ENCODE measurements around the gene HIVEP2.

HIVEP2 gene

DNA sequence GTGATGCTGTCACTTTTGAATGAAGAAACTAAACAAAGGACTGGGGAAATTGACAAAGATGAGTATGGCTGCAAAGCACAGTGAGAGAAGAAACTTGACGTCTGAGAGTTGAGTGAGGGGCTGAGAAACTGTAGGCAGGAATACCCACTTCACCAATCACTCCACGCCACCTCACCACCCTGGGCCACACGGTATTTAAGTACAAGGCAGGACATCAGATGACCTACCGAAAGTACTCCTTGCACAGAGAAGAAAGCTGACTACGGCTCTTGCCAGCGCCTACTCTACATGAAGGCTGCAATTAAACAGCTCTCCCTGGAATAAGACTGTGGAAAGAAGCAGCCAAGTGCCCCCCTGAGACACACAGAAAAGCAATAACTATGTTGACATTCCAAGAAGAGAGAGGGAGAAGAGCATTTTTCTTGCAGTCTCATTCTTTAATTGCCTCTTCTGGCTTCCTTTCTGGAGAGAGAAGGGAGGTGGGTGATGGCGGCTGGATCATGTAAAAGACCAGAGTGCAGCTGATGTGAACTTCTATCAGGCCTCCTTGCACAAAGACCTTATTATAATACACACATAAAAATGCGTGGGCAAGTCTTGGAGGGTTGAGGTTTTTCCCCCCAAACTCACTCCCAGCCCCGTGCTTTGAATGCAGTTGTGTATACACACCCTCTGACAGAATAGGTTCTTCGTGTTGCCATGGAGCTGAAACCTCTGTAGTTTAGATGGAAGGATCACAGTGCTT is 44.6 kb downstream of the HIVEP2 start:
- DNase-seq: no peak
- no peak for TF ChIP-seq GATA1 (IDR thresholded peaks at IDR 0.05; ENCODE audit: low read depth, low read length)
- TF ChIP-seq POLR2A (IDR thresholded peaks at IDR 0.05; ENCODE audit: low read length): no peak

DNA sequence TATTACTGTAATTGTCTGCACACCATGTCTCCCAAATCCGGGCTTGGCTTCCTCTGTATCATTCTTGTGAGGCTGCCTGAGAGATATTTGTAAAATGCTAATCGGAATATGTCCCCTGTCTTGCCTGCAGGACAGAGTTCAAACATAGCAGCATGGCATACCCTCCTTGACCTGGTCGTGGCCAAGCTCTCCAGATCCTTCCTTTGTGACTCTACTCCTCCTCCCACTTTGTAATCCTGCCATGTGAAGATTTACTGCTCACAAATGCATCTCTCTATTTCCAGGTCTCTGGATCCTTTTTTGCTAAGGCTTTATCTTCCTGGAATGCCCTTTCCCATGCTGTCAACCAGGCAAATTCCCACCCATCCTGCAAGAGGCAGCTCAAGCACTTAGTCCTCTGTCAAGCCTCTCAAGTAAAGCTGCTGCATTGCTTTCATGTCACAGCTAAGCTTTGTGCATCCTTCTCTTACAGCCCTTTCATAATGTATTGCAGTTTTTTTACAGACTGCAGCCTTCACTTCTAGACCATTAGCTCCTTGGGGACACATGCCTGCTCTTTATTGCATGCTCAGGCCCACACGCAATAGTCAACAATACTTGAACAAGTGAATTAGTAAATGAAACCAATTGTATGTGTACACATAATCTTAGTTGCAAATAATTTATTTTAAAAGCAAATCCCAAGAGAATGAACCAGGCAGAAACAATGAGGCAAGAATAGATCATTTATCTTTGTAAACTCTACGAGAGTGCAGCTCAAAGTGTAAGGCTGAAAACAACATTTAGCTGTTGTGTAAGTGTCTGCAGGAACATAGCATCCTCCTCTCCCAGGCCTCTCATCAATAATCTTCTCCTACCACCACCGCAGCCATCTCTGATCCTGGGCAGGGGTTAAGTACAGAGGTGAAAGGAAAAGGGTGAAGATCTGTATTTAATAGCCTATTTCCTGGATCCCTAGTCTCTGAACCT is 45.8 kb downstream of the HIVEP2 start:
- TF ChIP-seq GATA1 (IDR thresholded peaks at IDR 0.05; ENCODE audit: low read depth, low read length) (no peak), POLR2A (IDR thresholded peaks at IDR 0.05; ENCODE audit: low read length) (no peak)
- no peak for DNase-seq

DNA sequence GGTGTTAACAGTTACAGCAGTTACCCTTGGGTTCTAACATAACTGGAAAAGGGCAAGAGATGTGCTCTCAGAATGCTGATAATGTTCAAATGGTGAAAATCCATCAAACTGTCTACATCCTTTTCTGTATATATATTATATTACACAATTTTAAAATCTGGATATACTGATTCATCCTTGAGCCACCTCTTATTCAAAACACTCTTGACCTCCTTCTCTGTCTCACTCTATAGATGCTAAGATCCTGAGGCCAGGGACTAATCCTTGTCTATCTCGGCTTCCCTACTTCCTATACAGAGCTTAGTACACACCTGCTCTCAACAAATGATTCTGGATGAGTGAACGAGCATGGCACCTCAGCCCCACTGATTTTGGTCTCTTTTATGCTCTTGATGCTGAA is 47.3 kb downstream of the HIVEP2 start:
- TF ChIP-seq POLR2A (IDR thresholded peaks at IDR 0.05; ENCODE audit: low read length) (no peak), GATA1 (IDR thresholded peaks at IDR 0.05; ENCODE audit: low read depth, low read length) (no peak)
- no peak for DNase-seq

DNA sequence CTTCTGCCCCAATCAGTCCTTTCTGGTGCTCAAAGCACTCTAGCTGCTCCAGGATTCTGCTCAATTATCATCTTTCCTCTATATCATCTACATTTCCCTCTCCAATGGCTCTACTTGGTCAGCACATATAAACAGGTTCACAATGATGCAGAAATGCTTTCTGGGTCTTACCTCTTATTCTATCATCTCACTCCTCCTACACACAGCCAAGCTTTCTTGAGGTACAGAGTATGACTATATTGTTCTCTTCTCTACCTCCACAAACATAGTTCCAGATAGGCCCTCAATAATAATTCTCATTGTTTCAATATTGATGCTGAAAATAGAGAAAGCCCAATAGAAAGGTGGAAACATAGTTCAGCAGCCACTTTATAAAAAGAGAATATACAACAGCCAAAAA is 48.2 kb downstream of the HIVEP2 start:
- TF ChIP-seq GATA1 (IDR thresholded peaks at IDR 0.05; ENCODE audit: low read depth, low read length) (no peak), POLR2A (IDR thresholded peaks at IDR 0.05; ENCODE audit: low read length) (no peak)
- no peak for DNase-seq

DNA sequence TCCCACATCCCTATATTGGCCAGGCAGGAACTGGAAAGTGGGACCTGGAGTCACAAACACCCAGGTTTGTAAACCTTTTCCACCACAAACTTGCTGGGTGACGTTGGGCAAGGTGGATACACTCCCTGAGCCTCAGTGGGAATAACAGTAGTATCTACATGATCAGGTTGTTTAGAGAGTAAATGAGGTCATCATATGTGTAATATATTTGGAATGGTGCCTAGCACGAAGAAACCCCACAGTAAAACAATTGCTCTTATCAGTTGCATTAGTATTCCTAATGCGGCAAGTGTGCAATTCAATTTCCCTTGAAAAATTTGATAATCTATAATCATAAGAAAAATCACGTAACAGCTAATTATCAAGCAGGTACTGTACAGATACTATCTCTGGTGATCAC is 51.9 kb downstream of the HIVEP2 start:
- no peak for DNase-seq
- TF ChIP-seq POLR2A (IDR thresholded peaks at IDR 0.05; ENCODE audit: low read length): no peak
- TF ChIP-seq GATA1 (IDR thresholded peaks at IDR 0.05; ENCODE audit: low read depth, low read length): no peak

DNA sequence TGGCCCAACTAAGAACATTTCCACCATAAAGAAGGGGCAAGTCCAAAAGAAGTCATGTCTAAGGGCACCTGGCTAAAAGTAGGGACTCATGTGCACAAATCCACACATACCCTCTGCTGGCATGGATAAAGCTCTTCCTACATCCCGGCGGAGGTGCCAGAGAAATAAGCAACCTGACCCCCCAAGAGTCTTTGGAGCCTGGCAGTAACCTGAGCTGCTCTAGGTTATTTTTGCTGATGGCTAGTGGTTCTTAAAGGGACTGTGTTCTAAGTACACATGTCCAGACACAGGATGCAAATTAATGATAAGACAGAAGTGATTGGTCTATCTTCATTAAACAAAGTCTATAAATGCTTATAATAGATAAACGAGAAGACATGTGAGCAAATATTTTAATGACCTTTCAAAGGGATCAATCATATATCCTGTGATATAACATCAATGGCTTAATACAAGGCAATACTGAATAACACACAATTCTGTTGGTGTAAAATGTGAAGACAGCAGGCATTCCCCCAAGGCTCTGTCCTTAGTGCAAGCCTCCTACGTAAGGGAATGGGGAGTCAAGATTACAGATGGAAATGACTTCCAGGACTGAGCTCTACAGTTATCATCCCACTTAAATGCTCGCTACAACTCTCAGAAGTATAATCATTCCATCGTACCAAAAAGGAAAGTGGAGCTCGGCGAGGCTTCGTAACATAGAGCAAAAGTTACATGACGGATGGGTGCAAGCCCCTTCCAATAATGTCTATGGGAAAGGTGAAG is 52.5 kb downstream of the HIVEP2 start:
- TF ChIP-seq POLR2A (IDR thresholded peaks at IDR 0.05; ENCODE audit: low read length) (no peak), GATA1 (IDR thresholded peaks at IDR 0.05; ENCODE audit: low read depth, low read length) (no peak)
- DNase-seq: no peak

DNA sequence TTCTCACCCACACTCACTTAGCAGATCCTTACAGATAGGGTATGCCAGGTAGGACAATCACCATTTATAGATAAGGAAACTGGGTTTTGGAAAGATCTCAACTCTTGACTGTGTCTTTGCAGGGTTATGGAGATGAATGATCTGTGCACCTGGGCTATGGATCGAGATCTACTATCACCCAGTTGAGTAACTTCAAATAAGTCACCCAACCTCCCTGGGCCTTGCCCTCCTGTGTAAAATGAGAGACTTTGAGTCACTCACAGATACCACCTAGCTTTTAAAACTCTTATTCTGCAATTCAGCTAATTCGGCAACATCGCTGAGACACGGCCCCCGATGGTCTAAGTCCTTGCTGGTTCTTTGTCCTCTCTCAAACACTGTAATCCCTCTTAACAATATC is 53.5 kb downstream of the HIVEP2 start:
- no peak for DNase-seq
- TF ChIP-seq GATA1 (IDR thresholded peaks at IDR 0.05; ENCODE audit: low read depth, low read length): no peak

DNA sequence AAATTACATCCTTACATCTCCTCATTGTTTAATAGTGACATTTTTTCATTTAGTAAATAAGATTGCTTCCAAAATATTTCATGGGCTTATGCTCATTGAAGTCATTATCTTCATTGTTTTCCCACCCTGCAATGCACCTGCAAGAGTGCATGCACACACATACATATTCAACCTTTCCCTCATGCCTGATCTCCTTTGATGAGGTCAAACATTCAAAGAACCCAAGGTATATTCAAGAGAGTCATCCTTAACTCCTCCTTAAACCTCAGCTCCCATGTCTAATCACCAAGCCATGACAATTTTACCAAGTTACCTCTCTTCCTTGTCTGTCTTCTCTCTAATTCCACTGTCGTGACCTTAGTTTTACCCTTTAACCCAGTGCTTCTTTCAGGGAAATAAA is 56.5 kb downstream of the HIVEP2 start:
- TF ChIP-seq POLR2A (IDR thresholded peaks at IDR 0.05; ENCODE audit: low read length) (no peak), GATA1 (IDR thresholded peaks at IDR 0.05; ENCODE audit: low read depth, low read length) (no peak)
- no peak for DNase-seq

DNA sequence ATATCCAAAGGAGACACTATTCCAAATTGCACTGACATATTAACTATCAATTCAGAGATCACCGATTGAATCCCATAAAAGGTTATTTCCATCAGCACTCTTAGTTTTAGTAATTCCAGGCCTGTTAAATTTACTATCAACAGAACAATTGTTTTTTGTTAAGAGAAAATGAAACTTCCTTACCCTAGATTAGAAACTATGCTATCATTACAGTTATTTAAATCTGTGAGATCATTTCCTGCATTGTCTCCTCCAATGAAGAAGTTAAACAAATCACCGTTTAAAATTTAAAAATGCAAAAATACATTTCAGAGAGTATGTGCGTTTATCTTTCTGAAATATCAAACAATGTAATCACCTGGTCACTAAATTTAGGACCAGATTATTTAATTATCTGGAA is 57.5 kb downstream of the HIVEP2 start:
- TF ChIP-seq GATA1 (IDR thresholded peaks at IDR 0.05; ENCODE audit: low read depth, low read length) (no peak), POLR2A (IDR thresholded peaks at IDR 0.05; ENCODE audit: low read length) (no peak)
- DNase-seq: no peak

DNA sequence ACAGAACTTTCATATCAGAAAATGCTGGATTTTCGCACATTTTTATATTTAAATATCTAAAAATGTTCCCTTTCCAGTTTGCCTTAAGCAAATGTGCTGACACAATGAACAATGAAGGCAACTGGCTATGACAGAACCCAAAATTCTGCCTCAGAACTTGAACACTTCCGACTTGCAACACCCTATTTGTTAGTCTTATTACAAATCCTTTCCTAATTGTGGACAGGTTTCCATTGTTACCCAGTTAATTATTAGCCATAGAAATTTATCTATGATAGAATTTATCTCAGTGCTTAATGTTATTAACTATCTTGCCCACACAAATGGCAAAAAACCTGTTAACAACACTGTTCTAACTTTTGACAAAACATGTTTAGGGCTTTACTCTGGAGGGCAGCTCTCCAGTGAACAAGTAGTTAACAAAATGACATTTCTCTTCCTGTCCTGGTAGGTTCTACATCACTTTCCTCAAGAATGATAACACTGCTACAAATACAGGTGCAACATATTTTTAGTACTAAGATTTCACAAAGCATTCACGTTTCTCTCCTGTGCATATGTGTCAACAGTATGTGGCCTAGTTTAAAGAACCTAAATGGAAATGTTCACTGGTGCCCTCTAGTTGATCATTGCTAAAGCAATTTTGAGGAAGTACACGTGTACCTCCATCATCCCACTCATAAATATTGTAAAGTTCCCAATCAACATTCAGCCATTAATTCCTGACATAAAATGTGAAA is 58.4 kb downstream of the HIVEP2 start:
- TF ChIP-seq POLR2A (IDR thresholded peaks at IDR 0.05; ENCODE audit: low read length): no peak
- TF ChIP-seq GATA1 (IDR thresholded peaks at IDR 0.05; ENCODE audit: low read depth, low read length): no peak
- no peak for DNase-seq

DNA sequence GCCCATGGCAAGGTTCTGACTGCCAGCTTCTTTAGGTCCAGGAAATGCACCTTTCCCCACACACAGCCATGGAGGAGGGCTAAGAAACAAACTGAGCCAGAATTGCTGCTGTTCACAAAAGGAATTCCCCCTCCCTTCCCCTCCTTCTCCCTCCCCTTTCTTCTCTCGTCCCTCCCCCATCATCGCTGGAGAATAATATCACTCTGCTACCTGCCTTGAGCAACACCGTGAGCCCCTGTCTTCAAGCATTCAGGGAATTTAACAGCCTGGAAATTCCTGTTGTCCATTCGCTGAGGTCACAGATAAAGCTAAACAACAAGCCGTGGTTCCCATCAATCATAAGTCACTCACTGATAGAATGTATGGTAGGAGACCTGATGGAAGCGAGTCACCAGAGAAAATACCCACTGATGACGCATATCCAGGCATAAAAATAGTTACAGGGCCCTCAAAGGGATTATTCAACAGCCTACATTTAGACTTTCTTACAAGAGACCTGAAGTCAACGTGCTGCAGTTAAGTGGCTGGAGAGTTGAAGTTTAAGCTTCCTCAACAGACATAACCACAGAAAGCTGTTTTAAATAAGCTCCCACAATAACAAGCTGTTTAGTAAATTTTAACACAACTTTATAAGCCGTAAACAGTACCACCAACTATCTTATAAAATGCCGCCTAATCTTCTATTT is 59.7 kb downstream of the HIVEP2 start:
- no peak for DNase-seq
- TF ChIP-seq GATA1 (IDR thresholded peaks at IDR 0.05; ENCODE audit: low read depth, low read length) (no peak), POLR2A (IDR thresholded peaks at IDR 0.05; ENCODE audit: low read length) (no peak)

DNA sequence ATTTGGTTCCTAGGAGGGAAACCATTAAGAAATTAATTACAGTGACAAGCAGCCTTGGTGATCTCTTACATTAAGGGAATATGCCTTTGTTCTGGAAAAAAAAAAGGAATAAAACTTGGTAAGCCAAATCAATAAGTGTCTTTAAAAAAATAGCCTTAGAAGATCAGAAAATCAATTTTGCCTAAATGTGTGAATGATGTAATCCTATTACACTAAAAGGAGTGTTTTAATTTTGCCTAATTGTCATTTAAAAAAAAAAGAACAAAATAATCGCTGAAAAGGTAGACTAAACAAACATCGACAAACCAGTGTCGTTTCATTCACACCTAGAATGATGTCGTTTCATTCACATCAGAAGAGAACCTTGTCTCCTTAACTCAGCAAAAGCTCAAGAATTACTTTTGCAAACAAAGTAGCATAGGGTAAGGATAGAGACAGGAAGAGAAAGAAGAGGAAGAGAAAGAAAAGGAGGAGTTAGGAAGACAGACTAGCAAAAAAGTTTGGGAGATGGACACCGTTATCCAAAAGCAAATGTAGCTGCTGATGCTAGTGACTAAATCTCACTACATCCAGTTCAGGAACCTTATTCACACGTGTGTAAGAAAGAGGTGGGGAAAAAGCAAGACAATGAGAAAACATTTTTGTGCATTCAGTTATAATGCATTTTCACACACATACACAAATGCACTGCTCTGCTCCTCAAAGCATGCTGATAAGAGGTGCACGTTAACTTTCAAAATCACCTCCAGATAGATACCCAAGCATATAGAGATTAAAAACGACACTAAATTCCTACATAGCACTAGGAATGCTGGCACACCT is 60.6 kb downstream of the HIVEP2 start:
- DNase-seq: no peak

More for the DNA sequence above, 60.6 kb downstream of the HIVEP2 start:
- TF ChIP-seq POLR2A (IDR thresholded peaks at IDR 0.05; ENCODE audit: low read length) (no peak), GATA1 (IDR thresholded peaks at IDR 0.05; ENCODE audit: low read depth, low read length) (no peak)

Measured in erythroblast (primary cell).